K562 (cell line): ENCODE measurements around the gene TRA2B. TPM values are rescaled to one million over a fixed set of nuclear protein-coding genes. Genes with fewer than 3 reads are reported as not detected.
A peak's percentile ranks its signal among the peaks of the same experiment; 100 is the strongest.

Source experiments
- ATAC-seq: fragments of 200-7000 bp; cut with Tn5 transposase; 3 replicates; pipeline ENCODE4 v1.9.1; 2020; ENCODE audit warnings: moderate library complexity
- BruUV-seq: library from RNA; stranded (reverse); fragments of 400-500 nt; replicated peaks from 2 replicates; lab custom pipeline; 2021; lab: Mats Ljungman, UMichigan
- CTCF ChIA-PET: fragments of 300-600 bp; formaldehyde crosslinking; extraction: SDS; loops from one replicate; lab custom pipeline; 2021; ENCODE audit warnings: low intra/inter-chr PET ratio; lab: Yijun Ruan, JAX
- POLR2A ChIA-PET: fragments of 300-600, 350-650 bp; sonication (Branson Sonifier 250); formaldehyde crosslinking; extraction: SDS; loops from one replicate; lab custom pipeline; 2021; ENCODE audit warnings: antibody characterized with exemption, inconsistent platforms; lab: Yijun Ruan, JAX
- DNase-seq, 4 experiments: peaks; one replicate each; pipeline versions ENCODE4 v3.0.0 to v3.0.0-alpha.2; 2011 to 2018; ENCODE audit warnings: low spot score in 3 of 4, mixed read lengths in 3 of 4; ENCODE audit errors: extremely low read depth in 1 of 4
- FAIRE-seq: peaks from 2 replicates; lab custom pipeline; 2011; peaks lifted over from hg19 to GRCh38; lab: Jason Lieb, UNC
- H2AFZ ChIP-seq: 2 replicates; pipeline ENCODE4 v1.6.0; 2011; ENCODE audit warnings: low read depth, low read length, control low read depth, inconsistent platforms
- H3K27ac ChIP-seq: fragments of 200-600 bp; 3 replicates; pipeline ENCODE4 v1.8.0; 2011; ENCODE audit warnings: low read depth, mild to moderate bottlenecking, control low read depth, inconsistent platforms, low read length, moderate library complexity, mixed read lengths; ENCODE audit errors: extremely low read depth
- H3K27me3 ChIP-seq, 2 experiments: fragments of 300-600 bp in 1 of 2; 2 replicates in 1 of 2; 3 replicates in 1 of 2; pipeline versions ENCODE4 v1.6.0 to v1.8.0; 2011; ENCODE audit warnings: inconsistent platforms in 2 of 2, low read length in 2 of 2, mild to moderate bottlenecking in 1 of 2, mixed read lengths in 1 of 2, moderate library complexity in 1 of 2; ENCODE audit not compliant: control insufficient read depth in 2 of 2, insufficient read depth in 2 of 2
- H3K36me3 ChIP-seq: fragments of 300-600 bp; 3 replicates; pipeline ENCODE4 v1.8.0; 2011; ENCODE audit warnings: mild to moderate bottlenecking, low read length, inconsistent platforms; ENCODE audit not compliant: control insufficient read depth, insufficient read depth
- H3K4me1 ChIP-seq, 2 experiments: fragments of 200-600 bp in 1 of 2; replicated peaks in 1 of 2; 2 replicates in 1 of 2; 3 replicates in 1 of 2; pipeline versions ENCODE4 v1.5.1 to v1.8.0; 2011; ENCODE audit warnings: inconsistent platforms in 2 of 2, low read length in 2 of 2, mild to moderate bottlenecking in 1 of 2, mixed read lengths in 1 of 2, moderate library complexity in 1 of 2; ENCODE audit not compliant: control insufficient read depth in 2 of 2, insufficient read depth in 2 of 2
- H3K4me2 ChIP-seq: 2 replicates; pipeline ENCODE4 v1.6.1; 2011; ENCODE audit warnings: low read length, control low read depth, inconsistent platforms, mixed read lengths; ENCODE audit not compliant: insufficient read depth
- H3K4me3 ChIP-seq: fragments of 200-600 bp; sonication (generic), shearing (Covaris generic); 2 replicates; pipeline ENCODE4 v1.5.1; 2016; ENCODE audit warnings: control low read depth, inconsistent platforms
- H3K79me2 ChIP-seq: fragments of 200-600 bp; 3 replicates; pipeline ENCODE4 v1.8.0; 2011; ENCODE audit warnings: low read length, inconsistent platforms; ENCODE audit not compliant: control insufficient read depth, insufficient read depth
- H3K9ac ChIP-seq, 2 experiments: 2 replicates each; pipeline versions ENCODE4 v1.6.0 to v1.6.1; 2011; ENCODE audit warnings: low read depth in 2 of 2, low read length in 2 of 2, control low read depth in 1 of 2, inconsistent platforms in 1 of 2, mild to moderate bottlenecking in 1 of 2, mixed read lengths in 1 of 2; ENCODE audit not compliant: insufficient read depth in 1 of 2
- H3K9me1 ChIP-seq: one replicate; pipeline ENCODE4 v1.6.0; 2011; ENCODE audit warnings: inconsistent platforms, mild to moderate bottlenecking, low read length, moderate library complexity; ENCODE audit not compliant: control insufficient read depth, insufficient read depth
- H3K9me3 ChIP-seq: replicated peaks from 2 replicates; pipeline ENCODE4 v1.5.1; 2011; ENCODE audit warnings: low read depth, low read length, inconsistent platforms; ENCODE audit not compliant: control insufficient read depth, insufficient read depth
- H4K20me1 ChIP-seq: replicated peaks from 2 replicates; pipeline ENCODE4 v1.6.1; 2011; ENCODE audit warnings: low read length, inconsistent platforms, mixed read lengths; ENCODE audit not compliant: control insufficient read depth, insufficient read depth
- ARNT ChIP-seq, 2 experiments: fragments of 450-650 bp; IDR thresholded peaks; 2 replicates each; pipeline ENCODE4 v1.6.1; 2016; ENCODE audit warnings: mild to moderate bottlenecking in 1 of 2
- ATF3 ChIP-seq, 2 experiments: fragments of 450-650 bp in 1 of 2; sonication (generic) in 1 of 2; formaldehyde crosslinking in 1 of 2; IDR thresholded peaks in 1 of 2; conservative IDR thresholded peaks in 1 of 2; 2 replicates each; pipeline versions ENCODE4 v1.6.1 to v1.8.1; 2016 to 2023; ENCODE audit warnings: mild to moderate bottlenecking in 2 of 2, moderate library complexity in 2 of 2, inconsistent platforms in 1 of 2, missing genetic modification reagents in 1 of 2
- CEBPB ChIP-seq: fragments of 450-650 bp; IDR thresholded peaks from 2 replicates; pipeline ENCODE4 v1.6.1; 2016; ENCODE audit warnings: missing genetic modification characterization, missing compliant biosample characterization
- CEBPG ChIP-seq, 3 experiments: fragments of 200-800 bp in 1 of 3; sonication (Bioruptor generic) in 1 of 3; sonication (generic) in 1 of 3; formaldehyde crosslinking in 1 of 3; IDR thresholded peaks in 2 of 3; conservative IDR thresholded peaks in 1 of 3; 2 replicates each; pipeline versions ENCODE4 v1.6.1 to v1.8.0; 2016 to 2022; ENCODE audit warnings: missing compliant biosample characterization in 2 of 3, missing genetic modification characterization in 2 of 3, mild to moderate bottlenecking in 1 of 3, missing genetic modification reagents in 1 of 3
- HNRNPL ChIP-seq: fragments of 200-400 bp; formaldehyde crosslinking; IDR thresholded peaks from 2 replicates; pipeline ENCODE4 v1.6.1; 2017; ENCODE audit warnings: low read depth, mild to moderate bottlenecking, low read length
- KLF10 ChIP-seq: fragments of 250-450 bp; sonication (Bioruptor Pico); IDR thresholded peaks from 2 replicates; pipeline ENCODE4 v1.6.1; 2021; ENCODE audit warnings: matching md5 sums
- POLR2A ChIP-seq: fragments of 450-650 bp; conservative IDR thresholded peaks from 2 replicates; pipeline ENCODE4 v1.6.1; 2016
- RBFOX2 ChIP-seq: fragments of 200-400 bp; formaldehyde crosslinking; IDR thresholded peaks from 2 replicates; pipeline ENCODE4 v1.6.1; 2017; ENCODE audit warnings: low read depth, mild to moderate bottlenecking, low read length, moderate library complexity
- SIN3A ChIP-seq, 2 experiments: fragments of 150-350 bp in 1 of 2; IDR thresholded peaks; 2 replicates each; pipeline ENCODE4 v1.6.1; 2011 to 2016; ENCODE audit warnings: borderline replicate concordance in 2 of 2, low read depth in 2 of 2, low read length in 2 of 2, mild to moderate bottlenecking in 2 of 2, moderate library complexity in 2 of 2; ENCODE audit not compliant: control insufficient read depth in 1 of 2
- U2AF2 ChIP-seq: fragments of 200-400 bp; formaldehyde crosslinking; optimal IDR thresholded peaks from 2 replicates; pipeline ENCODE3; 2017; ENCODE audit warnings: low read depth, mild to moderate bottlenecking, low read length
- ZNF12 ChIP-seq: sonication (generic); formaldehyde crosslinking; IDR thresholded peaks from 2 replicates; pipeline ENCODE4 v1.4.0; 2020; ENCODE audit warnings: mild to moderate bottlenecking, missing genetic modification reagents
- ZNF76 ChIP-seq: fragments of 250-450 bp; sonication (Bioruptor Pico); IDR thresholded peaks from 2 replicates; pipeline ENCODE4 v1.4.0; 2020; ENCODE audit warnings: mild to moderate bottlenecking, moderate library complexity, borderline replicate concordance
- WGBS: fragments of 100-300 bp; shearing (Covaris generic); methylation state at CpG from one replicate; pipeline ENCODE4 v1.1.6; 2016; ENCODE audit warnings: low coverage, mixed read lengths; ENCODE audit not compliant: insufficient coverage; ENCODE audit errors: missing lambda C conversion rate; 5-methylcytosine and 5-hydroxymethylcytosine counted together
- in situ Hi-C: fragments of 300-500 bp; cut with MboI; formaldehyde crosslinking; loops from 4 replicates; pipeline ENCODE4 v1.15.0; 2018; ENCODE audit warnings: inconsistent platforms, mixed read lengths
- intact Hi-C: fragments of 100-400 bp; cut with micrococcal nuclease; formaldehyde crosslinking; loops from 2 replicates; pipeline ENCODE4 v1.14.2; 2022
- polyA plus RNA-seq, 8 experiments: library from polyadenylated mRNA; depleted of rRNA in 4 of 8; stranded (reverse) in 5 of 8; unstranded in 3 of 8; fragments of >200 nt; fragmentation: Nextera tagmentation in 2 of 8; fragmentation: Illumina TruSeq in 1 of 8; extraction: Ambion mirVana in 2 of 8; extraction: Trizol in 1 of 8; gene quantifications; 2 replicates each; pipeline versions ENCODE4 v1.2.1 to v1.2.3, GENCODE V29; 2011 to 2014; ENCODE audit warnings: inconsistent platforms in 1 of 8, missing spikeins in 1 of 8
- total RNA-seq, 7 experiments: library from RNA; depleted of rRNA in 6 of 7; stranded (reverse); fragments of >200 nt in 6 of 7; fragmentation: Illumina TruSeq in 2 of 7; extraction: Trizol in 2 of 7; gene quantifications; 2 replicates each; pipeline versions ENCODE4 v1.2.1 to v1.2.3, GENCODE V29; 2011 to 2021; ENCODE audit warnings: low replicate concordance in 1 of 7
- TF ChIP-seq, protein P1 (sequence below), 2 experiments: fragments of 450-650 bp; IDR thresholded peaks; 2 replicates each; pipeline ENCODE4 v1.6.1; 2016
- TF ChIP-seq, protein P2 (sequence below): sonication (generic); formaldehyde crosslinking; IDR thresholded peaks from 2 replicates; pipeline ENCODE4 v1.9.0; 2022; ENCODE audit warnings: mild to moderate bottlenecking, missing genetic modification reagents
- TF ChIP-seq, protein P3 (sequence below): sonication (generic); formaldehyde crosslinking; IDR thresholded peaks from 2 replicates; pipeline ENCODE4 v1.8.1; 2023; ENCODE audit warnings: mild to moderate bottlenecking, missing genetic modification reagents

The TRA2B gene
- total and polyA plus RNA-seq, 9 of the 15 experiments (the other 6 are each of a cell fraction or from before 2014, with no cell fraction given): 105 to 411 (median 278) TPM

DNA sequence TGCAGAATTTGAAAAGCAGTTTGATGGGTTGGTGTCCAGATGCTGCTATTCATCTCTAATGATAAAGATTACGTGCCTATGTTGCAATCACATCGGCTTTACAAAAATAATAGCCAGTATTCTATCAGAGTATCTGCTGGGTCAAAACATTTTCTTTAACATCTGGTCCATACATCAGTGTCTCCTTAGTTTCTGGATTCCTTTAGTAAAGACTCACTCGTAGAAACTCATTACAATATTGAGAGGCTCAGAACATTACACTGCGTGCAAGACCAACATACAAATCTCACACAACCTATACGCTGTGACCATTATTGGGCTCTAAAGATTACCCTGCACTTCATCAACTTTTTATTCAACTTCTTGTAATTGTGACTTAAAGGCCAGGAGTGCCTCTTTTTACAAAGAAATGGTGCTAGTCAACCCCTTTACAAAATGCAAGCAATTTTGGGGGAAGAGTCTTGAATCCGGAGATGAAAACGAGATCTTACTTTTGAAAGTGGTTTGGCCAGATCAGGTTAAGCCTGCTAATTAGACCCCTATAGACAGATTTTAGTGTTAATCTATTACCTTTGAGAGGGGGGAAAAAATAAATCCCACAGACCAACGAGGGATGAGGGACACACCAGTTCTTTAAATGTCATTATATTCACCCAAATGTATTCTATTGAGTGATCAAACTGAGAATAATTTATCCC is 2.9 kb downstream of the TRA2B start:
- no peak for DNase-seq
- Histone ChIP-seq H3K36me3 (peaks cover 71% of the 10 kb centered on the region), H3K4me2 (peak overlapping the region; percentile 100), H3K79me2 (peaks cover 80% of the 10 kb centered on the region), H3K4me1 (peaks cover 3 to 37% of the 10 kb centered on the region in 2 experiments; a peak in 4 of 5 replicates), H3K9me1 (no peaks in the 10 kb centered on the region), H3K4me3 (peak overlapping the region; percentile 99), H3K9me3 (no peaks in the 10 kb centered on the region; the same call in 1 of the 2 replicates), H2AFZ (no peak overlapping the region), H4K20me1 (peaks cover 77% of the 10 kb centered on the region), H3K9ac (peak overlapping the region in 1 of 2 experiments; percentile 100; a peak in 2 of 4 replicates), H3K27ac (no peak overlapping the region; the same call in 1 of the 3 replicates), H3K27me3 (no peaks in the 10 kb centered on the region)
- 2% methylated on average over 8 of the region's 8 CpGs for WGBS
- FAIRE-seq: no peak
- intact Hi-C loops (loop anchor here (2.0 to 5.0 kb wide), 2 partner anchors 112 to 203 kb away; no protein-coding TSS in a partner anchor), in situ Hi-C loops (no loop called here)
- ATAC-seq: peak; percentile 33
- POLR2A ChIA-PET: interaction anchor here (0.7 to 5.2 kb wide), 10 partner anchors 8 to 275 kb away, joined by 3 to 64 read pairs (median 6); no protein-coding TSS in a partner anchor
- BruUV-seq: no TSS peak
- CTCF ChIA-PET: interaction anchor here (0.9 kb wide), 1 partner anchor 274 kb away, joined by 3 read pairs; no protein-coding TSS in a partner anchor
- TF ChIP-seq POLR2A (no peak), HNRNPL (peak; percentile 77), RBFOX2 (peak; percentile 71), CEBPG (CRISPR knock-in tag; IDR thresholded peaks at IDR 0.05) (peak; percentile 58; the same call in 1 of the 2 replicates), CEBPG (tag; conservative IDR thresholded peaks at IDR 0.05 in 1 of 2, IDR thresholded peaks at IDR 0.05 in 1 of 2) (peak; percentile 57 to 87), ATF3 (IDR thresholded peaks at IDR 0.05) (0 out of 2 replicates have a peak, but pooled peaks have one; percentile 27), ATF3 (CRISPR knock-in tag; conservative IDR thresholded peaks at IDR 0.05) (no peak), ZNF12 (no peak), SIN3A (IDR thresholded peaks at IDR 0.05; ENCODE audit: borderline replicate concordance in 2 of 2, control insufficient read depth in 1 of 2, low read depth in 2 of 2, low read length in 2 of 2) (0 out of 4 replicates have a peak, but pooled peaks of 1 of the 2 experiments have one; percentile 15), ARNT (IDR thresholded peaks at IDR 0.05) (no peak), U2AF2 (no peak), ZNF76 (CRISPR knock-in tag) (no peak), KLF10 (CRISPR knock-in tag) (no peak), CEBPB (peak; percentile 91)
- TF ChIP-seq, protein P1, sequence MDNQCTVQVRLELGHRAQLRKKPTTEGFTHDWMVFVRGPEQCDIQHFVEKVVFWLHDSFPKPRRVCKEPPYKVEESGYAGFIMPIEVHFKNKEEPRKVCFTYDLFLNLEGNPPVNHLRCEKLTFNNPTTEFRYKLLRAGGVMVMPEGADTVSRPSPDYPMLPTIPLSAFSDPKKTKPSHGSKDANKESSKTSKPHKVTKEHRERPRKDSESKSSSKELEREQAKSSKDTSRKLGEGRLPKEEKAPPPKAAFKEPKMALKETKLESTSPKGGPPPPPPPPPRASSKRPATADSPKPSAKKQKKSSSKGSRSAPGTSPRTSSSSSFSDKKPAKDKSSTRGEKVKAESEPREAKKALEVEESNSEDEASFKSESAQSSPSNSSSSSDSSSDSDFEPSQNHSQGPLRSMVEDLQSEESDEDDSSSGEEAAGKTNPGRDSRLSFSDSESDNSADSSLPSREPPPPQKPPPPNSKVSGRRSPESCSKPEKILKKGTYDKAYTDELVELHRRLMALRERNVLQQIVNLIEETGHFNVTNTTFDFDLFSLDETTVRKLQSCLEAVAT (IDR thresholded peaks at IDR 0.05): 0 out of 4 replicates have a peak, but pooled peaks of 1 of the 2 experiments have one; percentile 33
- TF ChIP-seq, protein P2, sequence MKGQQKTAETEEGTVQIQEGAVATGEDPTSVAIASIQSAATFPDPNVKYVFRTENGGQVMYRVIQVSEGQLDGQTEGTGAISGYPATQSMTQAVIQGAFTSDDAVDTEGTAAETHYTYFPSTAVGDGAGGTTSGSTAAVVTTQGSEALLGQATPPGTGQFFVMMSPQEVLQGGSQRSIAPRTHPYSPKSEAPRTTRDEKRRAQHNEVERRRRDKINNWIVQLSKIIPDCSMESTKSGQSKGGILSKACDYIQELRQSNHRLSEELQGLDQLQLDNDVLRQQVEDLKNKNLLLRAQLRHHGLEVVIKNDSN (CRISPR knock-in tag): no peak
- TF ChIP-seq, protein P3, sequence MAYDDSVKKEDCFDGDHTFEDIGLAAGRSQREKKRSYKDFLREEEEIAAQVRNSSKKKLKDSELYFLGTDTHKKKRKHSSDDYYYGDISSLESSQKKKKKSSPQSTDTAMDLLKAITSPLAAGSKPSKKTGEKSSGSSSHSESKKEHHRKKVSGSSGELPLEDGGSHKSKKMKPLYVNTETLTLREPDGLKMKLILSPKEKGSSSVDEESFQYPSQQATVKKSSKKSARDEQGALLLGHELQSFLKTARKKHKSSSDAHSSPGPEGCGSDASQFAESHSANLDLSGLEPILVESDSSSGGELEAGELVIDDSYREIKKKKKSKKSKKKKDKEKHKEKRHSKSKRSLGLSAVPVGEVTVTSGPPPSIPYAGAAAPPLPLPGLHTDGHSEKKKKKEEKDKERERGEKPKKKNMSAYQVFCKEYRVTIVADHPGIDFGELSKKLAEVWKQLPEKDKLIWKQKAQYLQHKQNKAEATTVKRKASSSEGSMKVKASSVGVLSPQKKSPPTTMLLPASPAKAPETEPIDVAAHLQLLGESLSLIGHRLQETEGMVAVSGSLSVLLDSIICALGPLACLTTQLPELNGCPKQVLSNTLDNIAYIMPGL: no peak
